H1 (cell line): Measurements from ENCODE around the gene CCPG1. TPM values are rescaled to one million over a fixed set of nuclear protein-coding genes. Genes with fewer than 3 reads are reported as not detected.

Experiments
- CTCF ChIA-PET: fragments of 300-600 bp; sonication (Branson Sonifier 250); formaldehyde crosslinking; loops from one replicate; lab custom pipeline; 2021; ENCODE audit not compliant: partially characterized antibody; lab: Charles Lee
- POLR2A ChIA-PET: fragments of 300-600 bp; sonication (Branson Sonifier 250); formaldehyde crosslinking; loops from one replicate; lab custom pipeline; 2021; ENCODE audit warnings: inconsistent platforms; ENCODE audit not compliant: partially characterized antibody; lab: Charles Lee
- DNase-seq, 2 experiments: peaks; one replicate each; pipeline versions ENCODE4 v3.0.0 to v3.0.0-alpha.2; 2010 to 2022; ENCODE audit warnings: low spot score in 2 of 2, low read depth in 1 of 2, mixed read lengths in 1 of 2
- FAIRE-seq: peaks from 2 replicates; lab custom pipeline; 2011; peaks lifted over from hg19 to GRCh38; lab: Jason Lieb, UNC
- H2AFZ ChIP-seq: 2 replicates; pipeline ENCODE4 v1.8.1; 2012; ENCODE audit warnings: low read length, inconsistent platforms
- H2AK5ac ChIP-seq: 2 replicates; pipeline ENCODE4 v1.6.1; 2013; ENCODE audit warnings: low read depth, low read length
- H2BK120ac ChIP-seq: replicated peaks from 2 replicates; pipeline ENCODE3; 2013; ENCODE audit warnings: low read depth, low read length, inconsistent platforms
- H2BK12ac ChIP-seq: 2 replicates; pipeline ENCODE4 v1.6.1; 2013; ENCODE audit warnings: low read depth, low read length
- H2BK15ac ChIP-seq: 2 replicates; pipeline ENCODE4 v1.6.1; 2013; ENCODE audit warnings: low read length
- H2BK20ac ChIP-seq: 2 replicates; pipeline ENCODE4 v1.6.1; 2013; ENCODE audit warnings: low read length
- H2BK5ac ChIP-seq: 2 replicates; pipeline ENCODE4 v1.6.1; 2013; ENCODE audit warnings: low read depth, low read length
- H3K14ac ChIP-seq: 2 replicates; pipeline ENCODE4 v1.6.1; 2013; ENCODE audit warnings: inconsistent platforms; ENCODE audit not compliant: insufficient read length
- H3K18ac ChIP-seq: 2 replicates; pipeline ENCODE4 v1.6.1; 2013; ENCODE audit warnings: low read length; ENCODE audit errors: extremely low read depth
- H3K23ac ChIP-seq: 2 replicates; pipeline ENCODE4 v1.6.1; 2013; ENCODE audit warnings: inconsistent platforms; ENCODE audit not compliant: insufficient read length
- H3K23me2 ChIP-seq: 2 replicates; pipeline ENCODE4 v1.6.1; 2013; ENCODE audit warnings: low read depth, low read length
- H3K27ac ChIP-seq: 2 replicates; pipeline ENCODE4 v1.6.1; 2011; ENCODE audit warnings: low read depth, low read length, inconsistent platforms
- H3K27me3 ChIP-seq, 4 experiments: replicated peaks in 1 of 4; 1 replicate in 1 of 4; 2 replicates in 3 of 4; pipeline versions ENCODE4 v1.6.1 to v1.8.1; 2011 to 2013; ENCODE audit warnings: low read length in 3 of 4, mild to moderate bottlenecking in 3 of 4, inconsistent platforms in 2 of 4, mixed read lengths in 2 of 4, moderate library complexity in 1 of 4; ENCODE audit not compliant: control insufficient read depth in 3 of 4, insufficient read depth in 3 of 4; ENCODE audit errors: extremely low read depth in 1 of 4
- H3K36me3 ChIP-seq, 4 experiments: 2 replicates each; pipeline versions ENCODE4 v1.6.1 to v1.8.1; 2011 to 2013; ENCODE audit warnings: mild to moderate bottlenecking in 4 of 4, low read length in 3 of 4, moderate library complexity in 2 of 4, control low read depth in 1 of 4, inconsistent platforms in 1 of 4; ENCODE audit not compliant: insufficient read depth in 4 of 4, control insufficient read depth in 2 of 4
- H3K4ac ChIP-seq: replicated peaks from 2 replicates; pipeline ENCODE3; 2013; ENCODE audit warnings: low read length, low read depth, mixed read lengths, inconsistent platforms; ENCODE audit not compliant: insufficient read length
- H3K4me1 ChIP-seq, 4 experiments: replicated peaks in 1 of 4; 1 replicate in 1 of 4; 2 replicates in 3 of 4; pipeline versions ENCODE4 v1.6.1 to v1.8.1; 2011 to 2013; ENCODE audit warnings: low read length in 3 of 4, inconsistent platforms in 2 of 4, mixed read lengths in 1 of 4; ENCODE audit not compliant: insufficient read depth in 4 of 4, control insufficient read depth in 3 of 4
- H3K4me2 ChIP-seq, 2 experiments: 2 replicates each; pipeline versions ENCODE4 v1.6.1 to v1.8.1; 2011 to 2013; ENCODE audit warnings: low read depth in 2 of 2, low read length in 2 of 2, control low read depth in 1 of 2, inconsistent platforms in 1 of 2, mild to moderate bottlenecking in 1 of 2; ENCODE audit not compliant: insufficient read depth in 1 of 2
- H3K4me3 ChIP-seq, 4 experiments: fragments of 200-600, 300-600 bp in 1 of 4; sonication (generic), shearing (Covaris generic), sonication (Bioruptor Twin) in 1 of 4; 2 replicates each; pipeline versions ENCODE4 v1.5.1 to v1.8.1; 2011 to 2016; ENCODE audit warnings: low read length in 4 of 4, low read depth in 3 of 4, control low read depth in 2 of 4, inconsistent platforms in 2 of 4, mild to moderate bottlenecking in 2 of 4, mixed read lengths in 1 of 4, moderate library complexity in 1 of 4; ENCODE audit not compliant: insufficient read depth in 2 of 4; ENCODE audit errors: extremely low read depth in 1 of 4
- H3K56ac ChIP-seq: replicated peaks from 2 replicates; pipeline ENCODE3; 2013; ENCODE audit warnings: low read depth, mild to moderate bottlenecking, mixed read lengths, low read length, inconsistent platforms; ENCODE audit not compliant: insufficient read length
- H3K79me1 ChIP-seq: 2 replicates; pipeline ENCODE4 v1.6.1; 2013; ENCODE audit warnings: low read depth, low read length, control low read depth
- H3K79me2 ChIP-seq, 2 experiments: 2 replicates each; pipeline versions ENCODE4 v1.6.1 to v1.8.1; 2012 to 2013; ENCODE audit warnings: low read length in 2 of 2, mild to moderate bottlenecking in 2 of 2, inconsistent platforms in 1 of 2; ENCODE audit not compliant: insufficient read depth in 2 of 2, control insufficient read depth in 1 of 2
- H3K9ac ChIP-seq, 4 experiments: replicated peaks in 1 of 4; 1 replicate in 1 of 4; 2 replicates in 3 of 4; pipeline versions ENCODE4 v1.6.1 to v1.8.1; 2011 to 2013; ENCODE audit warnings: low read depth in 3 of 4, low read length in 3 of 4, control low read depth in 2 of 4, mild to moderate bottlenecking in 2 of 4, moderate library complexity in 2 of 4, inconsistent platforms in 1 of 4; ENCODE audit errors: extremely low read depth in 1 of 4
- H3K9me3 ChIP-seq, 2 experiments: 2 replicates each; pipeline versions ENCODE4 v1.6.1 to v1.8.1; 2012 to 2013; ENCODE audit warnings: mild to moderate bottlenecking in 2 of 2, moderate library complexity in 2 of 2, control low read depth in 1 of 2, inconsistent platforms in 1 of 2, low read depth in 1 of 2, low read length in 1 of 2, mixed read lengths in 1 of 2; ENCODE audit not compliant: insufficient read depth in 2 of 2
- H4K20me1 ChIP-seq, 2 experiments: replicated peaks in 1 of 2; 2 replicates each; pipeline versions ENCODE3 to v1.8.1; 2011 to 2013; ENCODE audit warnings: inconsistent platforms in 2 of 2, low read length in 2 of 2, mild to moderate bottlenecking in 1 of 2; ENCODE audit not compliant: insufficient read depth in 2 of 2, control insufficient read depth in 1 of 2
- H4K5ac ChIP-seq: 2 replicates; pipeline ENCODE4 v1.6.1; 2013; ENCODE audit warnings: low read length, low read depth, mixed read lengths, inconsistent platforms; ENCODE audit not compliant: insufficient read length
- H4K8ac ChIP-seq: 2 replicates; pipeline ENCODE4 v1.8.0; 2013; ENCODE audit warnings: mild to moderate bottlenecking, moderate library complexity, low read length, inconsistent platforms; ENCODE audit not compliant: insufficient read depth; ENCODE audit errors: extremely low read depth
- H4K91ac ChIP-seq: replicated peaks from 2 replicates; pipeline ENCODE3; 2013; ENCODE audit warnings: low read length, mixed read lengths, inconsistent platforms; ENCODE audit not compliant: insufficient read length
- BRCA1 ChIP-seq: IDR thresholded peaks from 2 replicates; pipeline ENCODE4 v1.6.1; 2012; ENCODE audit warnings: low read depth, low read length, improper control_type of control experiment
- CBX8 ChIP-seq: fragments of 300-800, 300-1000 bp; sonication (generic); IDR thresholded peaks from 2 replicates; pipeline ENCODE4 v1.7.1; 2016; ENCODE audit warnings: low read depth, low read length, borderline replicate concordance
- CTCF ChIP-seq, 3 experiments: IDR thresholded peaks; 1 replicate in 2 of 3; 2 replicates in 1 of 3; pipeline versions ENCODE4 v1.5.1 to v1.6.1; 2011; ENCODE audit warnings: low read length in 3 of 3, mild to moderate bottlenecking in 3 of 3, inconsistent platforms in 2 of 3, low read depth in 1 of 3, moderate library complexity in 1 of 3; ENCODE audit not compliant: insufficient read depth in 1 of 3; ENCODE audit errors: control extremely low read depth in 1 of 3
- EP300 ChIP-seq, 2 experiments: IDR thresholded peaks; 1 replicate in 1 of 2; 2 replicates in 1 of 2; pipeline ENCODE4 v1.6.1; 2011 to 2012; ENCODE audit warnings: low read depth in 2 of 2, low read length in 2 of 2, mild to moderate bottlenecking in 2 of 2, borderline replicate concordance in 1 of 2, inconsistent platforms in 1 of 2, moderate library complexity in 1 of 2
- EZH2 ChIP-seq: fragments of 200-600 bp; sonication (generic); IDR thresholded peaks from 2 replicates; pipeline ENCODE4 v1.7.1; 2012; ENCODE audit warnings: low read depth, mild to moderate bottlenecking, moderate library complexity, low read length, inconsistent platforms; ENCODE audit not compliant: severe bottlenecking
- GTF2F1 ChIP-seq: IDR thresholded peaks from 2 replicates; pipeline ENCODE4 v1.6.1; 2012; ENCODE audit warnings: low read depth, low read length, improper control_type of control experiment, borderline replicate concordance
- PHF8 ChIP-seq: fragments of 200-600 bp; sonication (generic); conservative IDR thresholded peaks from 2 replicates; pipeline ENCODE4 v1.7.1; 2012; ENCODE audit warnings: low read depth, mild to moderate bottlenecking, inconsistent platforms, low read length, moderate library complexity
- POLR2A ChIP-seq, 2 experiments: IDR thresholded peaks; 1 replicate in 1 of 2; 2 replicates in 1 of 2; pipeline ENCODE4 v1.6.1; 2011; ENCODE audit warnings: low read depth in 2 of 2, low read length in 2 of 2, mild to moderate bottlenecking in 2 of 2; ENCODE audit errors: control extremely low read depth in 1 of 2
- RFX5 ChIP-seq: IDR thresholded peaks from 2 replicates; pipeline ENCODE4 v1.6.1; 2011; ENCODE audit warnings: low read depth, low read length, improper control_type of control experiment, borderline replicate concordance
- RXRA ChIP-seq: IDR thresholded peaks from 2 replicates; pipeline ENCODE4 v1.6.1; 2011; ENCODE audit warnings: low read depth, mild to moderate bottlenecking, low read length, moderate library complexity; ENCODE audit not compliant: insufficient read depth
- TAF1 ChIP-seq: IDR thresholded peaks from 2 replicates; pipeline ENCODE4 v1.6.1; 2011; ENCODE audit warnings: mild to moderate bottlenecking, low read depth, low read length
- ZNF274 ChIP-seq: IDR thresholded peaks from 2 replicates; pipeline ENCODE4 v1.7.0; 2012; ENCODE audit warnings: low read length, borderline replicate concordance; ENCODE audit errors: extremely low read depth
- polyA plus RNA-seq, 7 experiments: library from polyadenylated mRNA; depleted of rRNA in 3 of 7; stranded (reverse) in 5 of 7; unstranded in 2 of 7; fragments of >200 nt in 5 of 7; fragments of 200-250 nt in 2 of 7; gene quantifications; 1 replicate in 5 of 7; 2 replicates in 1 of 7; 4 replicates in 1 of 7; pipeline versions ENCODE4 v1.2.1 to v1.2.3, GENCODE V29; 2011 to 2013; ENCODE audit warnings: missing spikeins in 2 of 7, mixed read lengths in 2 of 7
- total RNA-seq: library from RNA; stranded (reverse); fragmentation: NEBNext Ultra II Directional; extraction: Animal tissue kit (Norgen Biotek cat#: 25700); gene quantifications from 2 replicates; pipeline ENCODE4 v1.2.1, GENCODE V29; 2021

CCPG1 gene
- total and polyA plus RNA-seq, 2 of the 8 experiments (the other 6 are each of a cell fraction or from before 2014, with no cell fraction given): 2.3 to 13.2 TPM

- no peak for FAIRE-seq
- CTCF ChIA-PET: interaction anchor here (0.7 to 1.2 kb wide), 2 partner anchors 30 to 54 kb away, joined by 3 read pairs; no protein-coding TSS in a partner anchor
- no peak overlapping the region for H3K4me2 ChIP-seq
- TF ChIP-seq POLR2A (IDR thresholded peaks at IDR 0.05; ENCODE audit: control extremely low read depth in 1 of 2, low read depth in 2 of 2, low read length in 2 of 2) (no peak), RXRA (no peak), PHF8 (no peak), RFX5 (no peak), TAF1 (no peak), ZNF274 (no peak), BRCA1 (no peak), GTF2F1 (no peak), CTCF (IDR thresholded peaks at IDR 0.05; ENCODE audit: control extremely low read depth in 1 of 3, insufficient read depth in 1 of 3, low read depth in 1 of 3, low read length in 3 of 3) (no peak), EZH2 (no peak), EP300 (IDR thresholded peaks at IDR 0.05; ENCODE audit: borderline replicate concordance in 1 of 2, low read depth in 2 of 2, low read length in 2 of 2) (no peak), CBX8 (no peak)
Observed at GRCh38 chr15:55381595-55381994, 26.6 kb downstream of the CCPG1 start.

More at GRCh38 chr15:55381595-55381994, 26.6 kb downstream of the CCPG1 start:
- Histone ChIP-seq H3K4me3 (no peak overlapping the region), H2BK5ac (no peak overlapping the region), H2AK5ac (no peak overlapping the region), H3K4me1 (no peaks in the 10 kb centered on the region), H3K14ac (no peak overlapping the region), H3K9me3 (no peaks in the 10 kb centered on the region; a peak in 1 of 4 replicates), H3K36me3 (peaks cover 0 to 2% (median 0%) of the 10 kb centered on the region in 4 experiments; a peak in 1 of 8 replicates), H2BK120ac (no peak overlapping the region), H3K4ac (no peak overlapping the region), H4K20me1 (no peaks in the 10 kb centered on the region), H4K5ac (no peak overlapping the region), H3K9ac (no peak overlapping the region), H2AFZ (no peak overlapping the region), H2BK12ac (no peak overlapping the region), H3K27me3 (no peaks in the 10 kb centered on the region), H2BK20ac (no peak overlapping the region), H3K18ac (no peak overlapping the region), H3K56ac (no peak overlapping the region), H3K27ac (no peak overlapping the region), H3K79me1 (no peaks in the 10 kb centered on the region), H3K23me2 (no peaks in the 10 kb centered on the region; the same call in 1 of the 2 replicates), H3K79me2 (no peaks in the 10 kb centered on the region), H3K23ac (no peak overlapping the region), H4K8ac (no peak overlapping the region), H4K91ac (no peak overlapping the region), H2BK15ac (no peak overlapping the region)
- DNase-seq: no peak
- POLR2A ChIA-PET: interaction anchor here (1.3 kb wide), 1 partner anchor 11 kb away, joined by 3 read pairs; no protein-coding TSS in a partner anchor
